GM19193 (cell line): Measurements from ENCODE around the gene PBX1.

ENCODE experiments used
- POLR2A ChIP-seq: IDR thresholded peaks from 4 replicates; pipeline ENCODE4 v1.6.1; 2011; ENCODE audit not compliant: insufficient read depth, insufficient read length; ENCODE audit errors: extremely low read depth

The PBX1 gene

DNA sequence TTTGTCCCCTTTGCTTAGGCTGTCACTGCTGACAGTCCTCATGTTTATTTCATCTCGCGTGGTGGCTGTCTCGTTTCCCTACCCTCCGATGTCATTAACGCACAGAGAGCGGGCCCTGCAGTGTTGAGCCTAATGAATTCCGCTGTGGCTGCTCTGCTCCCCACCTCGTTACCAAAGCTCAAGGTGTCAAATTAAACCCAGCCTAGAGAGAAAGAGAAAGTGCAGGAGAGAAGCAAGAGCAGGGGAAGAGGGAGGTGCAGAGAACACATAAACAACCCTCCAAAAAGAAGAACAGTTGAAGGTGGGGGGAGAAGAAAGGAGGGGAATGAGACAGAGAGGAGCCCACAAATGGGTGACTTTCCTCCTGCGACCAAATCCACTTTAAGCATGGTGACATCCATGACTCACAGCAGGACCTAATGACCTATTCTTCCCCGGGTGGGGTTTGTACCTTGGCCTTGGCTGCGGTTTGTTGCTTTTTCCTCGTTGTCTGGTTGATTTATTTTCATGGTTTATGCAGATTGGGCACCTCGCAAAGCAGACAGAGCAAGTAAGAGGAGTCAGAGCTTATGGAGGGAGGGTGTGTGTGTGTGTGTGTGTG lies 92.5 kb downstream of the PBX1 start:
- no peak for TF ChIP-seq POLR2A

- no peak for TF ChIP-seq POLR2A
Observed at GRCh38 chr1:164653705-164654104, 94.7 kb downstream of the PBX1 start.

DNA sequence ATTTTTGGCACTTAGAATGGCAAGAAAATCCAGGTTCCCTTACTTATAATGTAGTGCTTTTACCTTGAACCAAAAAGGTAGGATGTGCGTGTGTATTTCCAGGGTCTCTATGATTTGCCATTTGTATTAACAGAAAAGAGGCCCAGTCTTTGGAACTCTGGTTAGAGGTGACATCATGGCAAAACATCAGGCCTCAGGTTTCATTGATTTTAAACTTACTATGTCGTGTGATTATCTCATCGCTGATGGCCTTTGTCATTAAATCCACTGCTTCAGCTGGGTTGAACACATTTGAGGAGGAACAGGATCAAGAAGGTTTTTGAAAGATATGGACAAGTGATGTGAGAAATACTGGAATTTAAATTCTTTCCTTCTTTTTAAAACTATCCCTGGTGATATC lies 95.2 kb downstream of the PBX1 start:
- TF ChIP-seq POLR2A: no peak

- TF ChIP-seq POLR2A: no peak
Observed at GRCh38 chr1:164658864-164659263, 99.9 kb downstream of the PBX1 start.

DNA sequence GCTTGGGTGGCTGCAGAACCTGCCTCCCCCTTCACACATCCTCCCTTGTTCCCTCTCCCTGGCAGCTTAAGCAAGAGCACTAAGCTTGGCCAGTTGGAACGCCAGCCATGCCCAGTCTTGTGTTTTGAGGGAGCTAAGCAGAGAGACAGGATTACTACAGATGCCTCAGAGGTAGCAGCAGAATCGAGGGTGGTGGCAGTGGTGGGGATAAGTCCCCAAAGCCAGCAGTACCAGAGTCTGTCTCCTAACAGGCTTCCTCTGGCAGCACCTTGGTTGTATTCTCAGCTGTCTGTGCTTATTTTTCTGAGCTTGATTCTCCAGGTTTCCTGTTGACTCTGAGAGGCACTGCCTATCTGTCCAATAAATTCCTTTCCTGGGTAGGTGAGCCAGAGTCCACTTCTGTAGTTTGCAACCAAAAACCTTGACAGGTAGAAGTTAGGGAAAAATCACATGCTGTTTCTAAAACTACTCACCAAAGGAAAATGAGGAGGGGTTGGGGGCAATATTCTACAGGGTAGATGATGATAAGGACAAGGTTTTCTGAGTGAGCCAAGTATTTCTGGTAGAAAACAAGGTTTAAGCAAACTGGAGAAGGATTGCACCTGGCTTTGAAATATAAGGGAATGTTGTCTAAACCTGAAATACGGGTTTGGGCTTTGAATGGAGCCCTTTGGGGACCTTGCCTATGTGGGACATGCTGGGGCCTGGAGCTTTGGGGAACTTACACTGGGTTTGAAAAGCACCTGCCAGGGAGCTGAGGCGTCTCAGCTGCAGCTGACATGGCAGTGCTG lies 100.8 kb downstream of the PBX1 start:
- TF ChIP-seq POLR2A: no peak

DNA sequence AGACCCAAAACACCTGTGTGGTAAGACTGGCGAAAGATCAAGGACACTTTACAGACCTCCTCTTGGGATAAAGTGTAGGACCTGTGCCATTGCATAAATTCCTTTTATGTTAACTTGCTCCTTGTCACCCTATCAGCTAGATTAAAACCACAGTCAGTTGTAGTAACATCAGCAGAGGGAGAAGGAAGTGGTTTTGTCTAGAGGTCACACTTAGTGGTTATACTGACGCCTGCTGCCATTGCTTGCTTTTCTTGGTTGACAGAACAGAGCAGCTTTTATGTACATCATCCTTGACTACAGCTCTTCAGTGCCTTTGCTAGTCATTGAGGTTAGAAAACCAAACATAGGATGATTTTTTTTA lies 101.4 kb downstream of the PBX1 start:
- no peak for TF ChIP-seq POLR2A

- no peak for TF ChIP-seq POLR2A
Observed at GRCh38 chr1:164660775-164661174, 101.8 kb downstream of the PBX1 start.

GRCh38 chr1:164662462-164662861 lies 103.5 kb downstream of the PBX1 start:
- TF ChIP-seq POLR2A: no peak

GRCh38 chr1:164662955-164663354 lies 104.0 kb downstream of the PBX1 start:
- TF ChIP-seq POLR2A: no peak

DNA sequence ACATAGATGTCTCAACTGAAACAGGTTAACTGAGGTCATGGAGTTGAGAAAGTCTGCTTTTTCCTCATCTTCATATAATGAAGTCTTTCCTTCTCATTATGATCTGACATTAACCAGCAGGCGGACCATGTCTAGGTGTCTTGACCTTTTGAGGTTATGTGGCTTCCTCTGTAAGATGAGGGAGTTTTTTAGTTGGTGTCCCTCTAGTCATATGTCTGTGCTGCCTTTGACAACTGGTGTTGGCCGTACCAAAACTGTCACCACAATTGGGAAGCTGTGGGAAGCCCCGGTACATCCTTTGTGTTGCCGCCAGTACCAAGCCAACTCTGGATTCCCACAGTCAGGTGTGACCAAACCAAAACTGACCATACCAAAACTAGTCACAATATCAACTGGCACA lies 105.1 kb downstream of the PBX1 start:
- TF ChIP-seq POLR2A: no peak

DNA sequence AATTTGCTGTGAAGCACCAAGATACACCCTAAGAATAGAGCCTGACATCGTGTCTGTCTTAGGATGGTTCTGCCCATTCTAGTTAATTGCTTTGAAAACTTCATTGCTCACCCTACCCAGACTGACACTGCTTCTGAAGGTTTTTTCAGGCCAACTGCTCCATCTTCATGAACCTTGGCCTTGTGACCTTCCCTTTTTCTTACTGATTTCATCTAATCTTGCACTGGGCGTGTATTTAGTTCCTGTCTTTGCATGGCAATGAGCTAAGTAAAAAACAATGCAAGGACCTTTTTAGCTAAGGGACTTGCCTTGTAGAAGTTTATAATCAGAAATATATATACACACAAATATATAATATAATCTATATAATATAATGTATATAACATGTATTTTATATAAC lies 108.0 kb downstream of the PBX1 start:
- no peak for TF ChIP-seq POLR2A

- TF ChIP-seq POLR2A: no peak
Observed at GRCh38 chr1:164667600-164667999, 108.6 kb downstream of the PBX1 start.

GRCh38 chr1:164668491-164669400 lies 109.8 kb downstream of the PBX1 start:
- no peak for TF ChIP-seq POLR2A

- TF ChIP-seq POLR2A: no peak
Observed at GRCh38 chr1:164670026-164670425, 111.0 kb downstream of the PBX1 start.

DNA sequence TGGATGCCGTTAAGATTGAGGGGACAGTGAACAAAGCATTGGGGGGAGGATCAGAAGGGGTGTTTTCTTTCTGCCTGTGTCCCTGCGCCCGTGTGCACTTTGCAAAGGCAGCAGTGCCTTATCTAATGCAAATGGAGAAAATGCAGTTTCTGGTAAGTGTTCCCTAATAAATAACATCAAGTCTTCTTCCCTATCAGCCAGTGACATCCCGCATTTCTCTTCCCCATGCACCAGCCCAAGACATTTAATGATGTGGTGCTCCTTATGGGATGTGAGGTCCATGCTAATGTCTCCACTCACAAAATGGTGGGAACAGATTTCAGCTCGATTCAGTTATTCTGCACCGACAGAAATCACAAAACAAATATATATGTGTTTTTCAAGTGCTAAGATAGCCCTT lies 111.8 kb downstream of the PBX1 start:
- no peak for TF ChIP-seq POLR2A
